GM19452 (cell line): ENCODE results near the gene ZNF664.

ENCODE experiments used
- ATAC-seq: cut with Tn5 transposase; IDR thresholded peaks from one replicate; pipeline ENCODE4 v1.9.1; 2021; ENCODE audit not compliant: unreplicated experiment

Gene ZNF664

GRCh38 chr12:123958462-123958861, 14.6 kb upstream of the ZNF664 start:
- no peak for ATAC-seq

DNA sequence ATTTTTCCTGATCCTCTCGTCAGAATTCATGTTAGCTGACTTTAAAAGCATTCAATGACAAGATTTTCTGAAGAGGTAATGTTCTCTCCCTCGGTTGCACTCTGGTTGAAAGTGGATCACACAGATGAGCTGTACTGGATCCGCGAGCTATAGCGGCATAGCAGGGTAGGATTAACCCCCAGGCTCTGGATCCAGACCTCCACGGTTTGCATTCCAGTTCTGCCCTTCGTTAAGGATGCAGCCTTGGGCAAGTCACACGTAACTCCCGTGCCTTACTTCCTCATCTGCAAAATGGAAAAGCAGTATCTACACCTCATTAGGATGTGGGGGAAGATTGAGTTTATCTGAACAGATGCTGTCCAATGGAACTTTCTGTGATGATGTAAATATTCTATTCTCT, 14.1 kb upstream of the ZNF664 start:
- ATAC-seq = no peak

DNA sequence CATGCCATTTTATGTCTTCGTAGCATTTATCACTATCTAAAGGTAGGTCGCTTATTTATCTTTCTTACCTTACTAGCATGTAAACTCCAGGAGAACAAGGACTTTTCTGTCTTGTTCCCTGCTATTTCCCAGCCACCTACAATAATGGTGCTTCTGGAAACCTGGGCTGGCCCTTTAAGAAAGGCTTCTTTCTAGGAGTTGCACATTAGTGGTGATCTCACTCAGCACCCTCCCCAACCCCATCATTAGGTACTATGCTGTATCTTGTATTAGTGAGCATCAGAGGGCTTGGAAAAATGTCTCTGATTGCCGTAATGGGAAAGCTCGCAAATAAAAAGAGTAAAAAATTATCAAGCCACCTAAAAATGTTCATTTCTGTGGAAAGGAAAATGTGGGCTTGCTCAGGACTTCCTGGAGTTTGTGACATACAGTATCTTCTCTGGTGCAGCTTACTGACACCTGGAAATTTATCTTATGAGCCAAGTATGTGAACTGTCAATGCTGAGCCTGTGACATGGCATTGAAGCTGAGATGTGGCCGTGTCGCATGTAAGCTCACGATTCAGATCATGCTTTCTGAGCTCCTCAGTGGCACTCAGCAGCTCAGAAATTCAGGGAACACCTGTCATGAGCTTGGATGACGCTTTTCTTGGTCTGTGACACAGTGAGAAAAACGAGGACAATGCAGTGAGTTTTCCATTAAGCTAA, 12.8 kb upstream of the ZNF664 start:
- no peak for ATAC-seq

- no peak for ATAC-seq
Measured at GRCh38 chr12:123960856-123961255, 12.2 kb upstream of the ZNF664 start.

DNA sequence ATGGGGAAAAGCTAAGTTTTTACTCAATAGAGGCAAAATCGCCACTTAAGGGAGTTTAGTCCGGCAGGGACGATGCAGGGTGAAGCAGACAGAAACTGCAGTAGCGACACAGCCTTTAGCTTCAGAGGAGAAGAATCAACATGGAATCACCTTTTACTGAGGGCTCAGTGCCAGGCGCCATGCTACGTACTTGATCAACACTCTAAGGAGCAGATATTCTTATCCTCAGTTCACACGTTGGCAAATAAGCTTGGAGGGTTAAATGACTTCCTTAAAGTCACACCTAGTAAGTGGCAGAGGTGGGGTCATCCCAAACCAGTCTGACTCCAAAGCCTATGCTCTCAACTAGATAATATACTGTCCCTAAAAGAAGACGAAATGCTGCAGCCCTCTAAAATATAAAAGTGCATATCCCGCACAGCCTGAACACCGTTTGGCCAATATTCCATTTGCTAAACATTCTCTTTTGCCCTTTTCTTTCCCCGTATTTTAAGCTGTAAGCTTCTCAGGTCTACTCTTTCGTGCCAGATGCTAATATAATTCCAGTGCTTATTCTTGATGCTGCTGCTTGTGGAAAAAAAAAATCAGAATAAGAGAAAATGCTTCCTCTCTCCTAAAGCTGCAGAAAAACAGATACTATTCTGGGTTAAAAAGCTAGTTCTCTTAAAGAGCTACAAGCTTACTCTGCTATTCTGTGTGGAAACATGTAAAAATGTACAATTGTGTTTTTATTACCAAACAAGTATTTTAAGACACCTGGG, 11.2 kb upstream of the ZNF664 start:
- no peak for ATAC-seq

- ATAC-seq = no peak
Measured at GRCh38 chr12:123962513-123962912, 10.5 kb upstream of the ZNF664 start.

DNA sequence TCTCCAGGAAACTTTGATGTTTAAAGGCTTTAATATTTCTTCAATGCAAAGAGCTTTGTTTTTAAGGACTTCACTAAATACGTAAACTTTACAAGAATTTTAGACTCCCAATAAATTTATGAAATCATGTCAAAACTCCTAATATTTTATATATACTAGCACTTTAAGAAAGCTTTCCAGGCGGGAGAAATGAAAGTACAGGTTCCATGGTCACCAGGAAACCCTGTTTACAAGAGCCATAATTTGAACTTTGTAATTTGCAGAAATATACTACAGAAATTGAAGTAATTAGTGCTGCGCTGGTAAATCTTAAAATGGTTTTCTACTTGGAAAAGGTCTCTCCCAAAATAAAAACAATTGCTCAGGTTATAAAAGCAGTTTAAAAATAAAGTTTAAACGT, 9.2 kb upstream of the ZNF664 start:
- ATAC-seq = no peak

GRCh38 chr12:123965382-123965781, 7.6 kb upstream of the ZNF664 start:
- no peak for ATAC-seq

GRCh38 chr12:123966596-123966995, 6.4 kb upstream of the ZNF664 start:
- ATAC-seq = no peak

DNA sequence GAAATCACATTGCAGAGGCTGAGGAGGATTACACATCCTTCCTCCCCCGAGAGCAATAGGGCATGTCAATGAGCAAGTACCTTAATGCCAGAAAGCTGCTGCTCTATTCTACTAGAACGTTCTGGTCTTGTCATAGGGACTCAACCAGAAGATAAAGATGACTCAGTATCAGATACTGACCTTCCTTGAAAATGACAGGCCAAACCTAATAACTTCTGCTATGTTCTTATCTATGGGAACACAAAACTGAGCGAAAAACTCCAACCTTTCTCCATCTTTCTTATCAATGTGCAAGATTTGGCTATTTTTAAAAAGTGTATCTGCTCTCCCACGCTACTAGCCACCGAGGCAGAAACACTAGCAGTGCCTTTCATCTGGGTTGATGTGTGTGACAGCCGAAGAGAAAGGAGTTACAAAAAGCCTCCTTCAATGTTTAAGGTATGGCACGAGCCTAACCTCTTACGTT, 5.9 kb upstream of the ZNF664 start:
- no peak for ATAC-seq

GRCh38 chr12:123971449-123971769, 1.6 kb upstream of the ZNF664 start:
- no peak for ATAC-seq

GRCh38 chr12:123971770-123972456, 1.1 kb upstream of the ZNF664 start:
- peak; percentile 5 for ATAC-seq

DNA sequence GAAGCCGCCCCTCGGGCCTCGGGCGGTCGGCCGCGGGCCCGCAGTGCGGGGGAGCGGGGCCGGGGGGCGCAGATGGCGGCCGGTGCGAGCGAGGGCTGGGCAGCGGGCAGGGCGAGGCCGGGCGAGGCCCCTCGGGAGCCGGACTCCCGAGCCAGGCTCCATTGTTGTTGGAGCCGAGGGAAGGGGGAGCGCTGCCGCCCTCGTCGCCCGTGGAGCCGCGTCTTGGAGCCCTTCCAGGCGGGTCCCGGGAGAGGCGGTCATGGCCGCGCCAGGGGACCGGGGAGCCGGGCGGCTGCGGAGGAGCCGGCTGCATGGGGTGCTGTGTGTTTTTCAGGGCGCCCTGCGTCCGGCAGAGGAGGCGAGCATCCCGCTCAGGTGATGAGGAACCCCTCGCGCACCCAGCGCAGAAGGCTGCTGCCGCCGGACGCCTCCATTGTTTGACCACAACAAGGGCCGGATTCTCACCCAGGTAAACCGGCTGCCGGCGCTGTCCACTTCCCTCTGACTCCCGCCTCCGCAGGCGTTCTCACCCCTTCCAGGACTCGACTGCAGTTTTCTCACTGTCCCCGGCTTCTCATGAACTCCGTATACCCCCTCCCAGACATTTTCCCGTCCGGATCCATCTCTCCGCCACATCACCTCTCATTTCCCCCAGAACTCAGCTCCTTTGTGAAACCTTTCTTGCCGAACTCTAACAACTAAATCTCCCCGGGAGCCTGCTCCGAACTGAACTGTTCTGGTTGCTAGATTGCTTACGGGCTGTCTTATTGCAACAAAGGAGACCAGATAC, 732 bp downstream of the ZNF664 start:
- peak; percentile 6 for ATAC-seq

DNA sequence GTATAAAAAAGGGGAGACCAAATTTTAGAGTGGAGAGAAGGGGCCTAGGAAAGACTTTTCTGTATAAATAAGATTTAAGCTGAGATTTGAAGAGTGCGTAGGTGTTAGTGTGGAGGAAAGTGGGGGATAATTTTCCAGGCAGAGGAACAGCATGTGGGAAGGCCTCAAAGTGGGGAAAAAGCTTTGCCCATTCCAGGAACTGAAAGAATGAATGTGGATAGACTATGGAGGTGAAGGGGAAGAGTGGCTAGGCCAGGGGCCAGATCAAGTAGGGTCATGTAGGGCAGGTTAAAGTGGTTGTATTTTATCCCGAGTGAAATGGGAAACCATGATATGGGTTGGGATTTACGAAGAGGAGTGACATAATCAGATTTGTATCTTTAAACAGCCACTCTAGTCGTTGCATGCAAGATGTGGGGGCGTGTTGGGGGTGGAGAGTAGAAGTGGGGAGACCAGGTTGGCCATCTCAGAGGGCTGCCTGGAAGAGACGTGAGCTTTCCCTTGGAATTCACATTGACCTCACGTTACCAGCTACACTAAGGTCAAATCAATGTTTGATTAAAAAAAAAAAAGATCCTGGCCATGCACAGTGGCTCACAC, 3.3 kb downstream of the ZNF664 start:
- no peak for ATAC-seq

DNA sequence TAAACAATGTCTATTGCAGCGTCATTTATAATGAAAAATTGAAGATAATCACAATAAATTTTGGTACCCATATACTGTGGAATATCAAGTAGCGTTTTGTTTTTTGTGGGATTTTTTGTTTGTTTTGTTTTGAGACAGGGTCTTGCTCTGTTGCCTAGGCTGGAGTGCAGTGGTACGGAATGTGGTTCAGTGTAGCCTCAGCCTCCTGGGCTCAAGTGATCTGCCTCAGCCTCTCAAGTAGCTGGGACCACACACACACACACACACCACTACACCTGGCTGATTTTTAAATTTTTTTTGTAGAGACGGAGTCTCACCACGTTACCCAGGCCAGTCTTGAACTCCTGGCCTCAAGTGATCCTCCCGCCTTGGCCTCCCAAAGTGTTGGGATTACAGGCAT, 6.6 kb downstream of the ZNF664 start:
- ATAC-seq = no peak

- no peak for ATAC-seq
Measured at GRCh38 chr12:123982269-123982668, 9.3 kb downstream of the ZNF664 start.

- peak; percentile 56 for ATAC-seq
Measured at GRCh38 chr12:123983822-123984485, 10.9 kb downstream of the ZNF664 start.

DNA sequence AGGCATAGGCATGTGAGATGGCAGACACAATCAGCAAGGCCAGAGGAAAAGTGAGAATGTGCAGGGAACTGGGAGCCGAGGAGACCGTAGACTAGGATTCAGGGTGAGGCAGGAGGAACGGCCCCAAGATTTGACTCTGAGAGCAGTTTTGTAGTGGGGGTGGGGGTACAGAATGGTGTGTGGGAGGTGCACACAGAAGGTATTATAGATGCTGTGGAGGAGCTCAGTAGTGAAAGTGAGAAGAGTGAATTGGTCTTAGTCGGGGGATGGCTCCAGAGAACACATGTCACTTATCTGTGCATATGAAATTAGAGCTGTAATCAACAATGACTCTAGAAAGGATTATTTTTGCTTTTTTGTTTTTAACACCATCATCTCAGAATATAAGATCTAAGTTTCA, 11.9 kb downstream of the ZNF664 start:
- no peak for ATAC-seq

GRCh38 chr12:123986374-123986965, 13.5 kb downstream of the ZNF664 start:
- ATAC-seq = no peak

GRCh38 chr12:123987022-123987421, 14.0 kb downstream of the ZNF664 start:
- no peak for ATAC-seq
